ENCODE data around the gene SHISAL1.

- no peak for TF ChIP-seq CTCF (IDR thresholded peaks at IDR 0.05; ENCODE audit: low read length)
- no peak for TF ChIP-seq EZH2phosphoT487 (IDR thresholded peaks at IDR 0.05; ENCODE audit: low read length)
Measured at GRCh38 chr22:44245438-44245837, 67.3 kb downstream of the SHISAL1 start.
